Suppressor macrophage (primary cell): ENCODE data around the gene HEXD.

Source experiments
- DNase-seq, 4 experiments: peaks; one replicate each; pipeline ENCODE4 v3.0.0-alpha.2; 2020 to 2022

HEXD gene

DNA sequence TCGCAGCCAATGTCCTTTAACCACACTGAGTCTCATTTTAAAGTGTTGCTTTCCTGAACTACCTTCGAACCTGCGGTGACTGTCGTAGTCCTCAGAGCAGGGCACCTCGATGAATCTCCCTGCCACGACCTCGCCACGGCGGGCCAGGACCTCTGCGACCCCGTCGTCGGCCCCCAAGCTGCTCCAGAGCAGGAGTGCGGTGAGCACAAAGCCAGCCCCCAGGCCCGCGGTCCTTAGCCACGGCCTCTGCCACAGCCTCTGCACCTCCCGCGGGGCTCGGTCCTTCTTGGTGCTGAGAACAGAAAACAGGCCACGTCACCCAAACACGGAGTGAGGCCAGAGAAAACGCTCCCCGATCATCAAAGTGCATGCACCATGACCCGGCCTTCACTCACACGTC is 2.8 kb upstream of the HEXD start:
- no peak for DNase-seq

- DNase-seq = no peak
Observed at GRCh38 chr17:82415786-82416185, 2.4 kb upstream of the HEXD start.

DNA sequence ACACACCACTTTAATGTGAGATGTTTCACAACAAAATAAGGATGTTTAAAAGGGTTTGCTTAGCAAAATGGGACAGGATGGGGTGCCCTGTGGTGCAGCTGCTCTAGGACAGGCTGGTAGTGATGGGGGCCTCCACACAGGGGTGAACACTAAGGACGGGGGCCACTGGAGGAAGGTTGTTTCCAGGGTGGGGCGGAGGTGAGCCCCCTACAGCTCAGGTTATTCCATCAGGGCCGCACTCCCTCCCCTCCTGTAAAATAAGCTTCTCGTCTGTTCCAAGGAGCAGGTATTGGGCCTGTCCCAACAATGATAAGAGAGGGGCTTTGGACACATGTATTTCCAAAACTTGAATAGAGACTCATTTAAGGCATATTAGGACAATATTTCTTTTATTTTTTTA is 1.9 kb upstream of the HEXD start:
- no peak for DNase-seq

- peak in 3 of 4 experiments; percentile 18 to 27 (median 22) for DNase-seq
Observed at GRCh38 chr17:82416771-82417170, 1.4 kb upstream of the HEXD start.

DNA sequence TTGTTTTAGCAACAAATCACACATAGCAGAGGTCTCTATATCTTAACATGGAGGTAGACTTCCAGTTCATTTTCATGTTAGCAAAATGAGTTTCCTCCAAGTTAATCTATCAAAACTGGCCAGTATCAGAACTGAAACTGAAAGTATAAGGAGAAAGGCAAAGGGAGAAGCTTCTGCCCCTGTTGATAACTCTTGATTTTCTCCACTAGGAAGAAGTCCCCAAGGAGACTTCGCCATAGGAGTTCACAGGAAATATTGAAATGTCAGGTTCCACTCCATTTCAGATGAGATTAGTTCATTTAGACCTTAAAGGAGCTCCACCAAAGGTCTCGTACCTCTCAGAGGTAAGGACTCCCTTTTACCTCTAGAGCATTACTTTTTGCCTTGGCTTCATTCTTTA is 1.4 kb downstream of the HEXD start:
- DNase-seq = peak in 2 of 4 experiments; percentile 25 to 52

GRCh38 chr17:82424001-82424862 is 6.1 kb downstream of the HEXD start:
- peak; percentile 79 to 86 (median 82) for DNase-seq

DNA sequence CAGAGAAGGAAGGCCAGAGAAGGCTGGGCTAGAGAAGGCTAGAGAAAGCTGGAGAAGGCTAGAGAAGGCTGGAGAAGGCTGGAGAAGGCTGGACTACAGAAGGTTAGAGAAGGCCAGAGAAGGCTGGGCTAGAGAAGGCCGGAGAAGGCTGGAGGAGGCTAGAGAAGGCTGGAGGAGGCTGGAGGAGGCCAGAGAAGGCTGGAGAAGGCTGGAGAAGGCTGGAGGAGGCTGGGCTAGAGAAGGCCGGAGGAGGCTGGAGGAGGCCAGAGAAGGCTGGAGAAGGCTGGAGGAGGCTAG is 6.7 kb downstream of the HEXD start:
- DNase-seq = no peak

DNA sequence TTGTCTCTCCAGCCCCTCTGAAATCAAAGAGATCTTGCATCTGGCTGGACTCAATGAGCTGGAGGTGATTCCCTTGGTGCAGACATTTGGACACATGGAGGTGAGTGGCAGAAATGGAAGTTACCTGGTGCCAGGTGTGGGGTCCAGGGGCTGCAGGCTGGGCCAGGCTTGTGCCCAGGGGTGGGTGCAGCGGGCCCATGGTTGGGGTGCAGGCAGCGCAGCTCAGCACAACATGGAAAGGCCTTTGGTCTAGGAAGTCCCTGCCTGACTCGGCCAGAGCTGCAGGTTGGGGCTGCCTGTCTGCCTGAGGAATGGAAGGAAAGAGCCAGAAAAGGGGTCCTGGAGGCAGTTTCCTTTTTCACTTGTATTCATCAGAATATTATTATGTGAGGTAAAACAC is 10.4 kb downstream of the HEXD start:
- no peak for DNase-seq

GRCh38 chr17:82429824-82430223 is 11.7 kb downstream of the HEXD start:
- no peak for DNase-seq

GRCh38 chr17:82432017-82432416 is 13.9 kb downstream of the HEXD start:
- no peak for DNase-seq

- DNase-seq = no peak
Observed at GRCh38 chr17:82433560-82434215, 15.5 kb downstream of the HEXD start.

GRCh38 chr17:82434216-82434565 is 16.0 kb downstream of the HEXD start:
- peak in 2 of 4 experiments; percentile 46 to 61 for DNase-seq

DNA sequence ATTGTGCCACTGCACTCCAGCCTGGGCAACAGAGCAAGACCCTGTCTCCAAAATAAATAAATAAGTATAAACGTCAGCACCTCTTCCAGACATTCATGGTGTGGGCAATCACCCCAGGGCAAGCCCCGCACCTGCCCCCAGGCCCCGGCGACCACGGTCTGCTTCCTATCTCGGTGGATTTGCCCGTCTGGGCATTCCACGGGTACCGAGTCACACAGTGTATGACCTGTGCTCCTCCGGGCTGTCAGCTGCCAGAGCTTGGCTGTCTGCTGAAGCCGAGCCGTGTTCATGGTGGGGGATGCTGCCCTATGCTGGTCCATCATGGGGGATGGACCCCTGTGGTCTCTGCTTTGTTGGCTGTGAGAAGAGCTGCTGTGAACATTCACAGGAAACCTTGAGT is 17.0 kb downstream of the HEXD start:
- DNase-seq = no peak

DNA sequence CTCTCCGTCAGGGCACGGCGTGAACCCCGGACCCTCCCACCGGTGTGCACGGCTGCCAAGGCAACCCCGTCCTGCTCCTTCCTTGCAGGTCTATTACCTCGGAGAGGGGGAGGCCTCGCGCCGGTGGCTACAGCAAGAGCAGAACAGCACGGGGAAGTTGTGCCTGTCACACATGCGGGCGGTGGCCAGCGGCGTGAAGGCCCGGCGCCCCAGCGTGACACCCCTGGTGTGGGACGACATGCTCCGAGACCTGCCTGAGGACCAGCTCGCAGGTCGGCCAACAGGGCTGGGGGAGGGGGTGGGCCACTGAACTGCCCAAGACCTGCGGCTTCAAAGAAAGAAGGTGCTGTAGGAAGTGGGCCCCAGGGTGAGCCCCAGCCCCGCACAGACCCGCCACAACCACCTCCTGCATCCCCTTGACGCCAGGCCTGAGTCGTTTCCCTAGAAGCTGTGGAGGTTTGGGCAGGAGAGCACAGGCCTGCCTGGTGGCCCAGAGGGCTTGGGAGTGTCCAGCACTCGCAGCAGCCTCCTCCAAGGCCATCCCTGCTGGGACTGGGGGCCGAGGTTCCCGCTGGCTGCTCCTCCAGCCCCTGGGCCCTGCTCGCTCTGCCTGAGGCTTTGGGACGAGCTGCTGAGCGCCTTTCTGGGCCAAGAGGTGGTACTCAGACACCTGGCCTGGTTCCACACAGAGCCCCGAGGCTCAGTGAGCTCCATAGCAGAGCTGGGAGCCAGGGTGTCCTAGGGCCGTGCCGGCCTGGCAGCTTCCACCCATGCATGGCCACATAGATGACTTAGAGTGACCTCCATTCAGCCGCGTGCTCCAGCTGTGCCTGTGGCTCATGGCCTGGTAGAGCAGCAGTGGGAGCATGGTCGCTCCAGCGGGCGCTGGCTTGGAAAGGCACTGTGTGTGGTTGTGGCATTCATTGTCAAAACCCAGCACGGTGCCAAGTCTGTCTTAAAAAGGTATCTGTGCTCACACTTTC is 17.7 kb downstream of the HEXD start:
- DNase-seq = no peak

DNA sequence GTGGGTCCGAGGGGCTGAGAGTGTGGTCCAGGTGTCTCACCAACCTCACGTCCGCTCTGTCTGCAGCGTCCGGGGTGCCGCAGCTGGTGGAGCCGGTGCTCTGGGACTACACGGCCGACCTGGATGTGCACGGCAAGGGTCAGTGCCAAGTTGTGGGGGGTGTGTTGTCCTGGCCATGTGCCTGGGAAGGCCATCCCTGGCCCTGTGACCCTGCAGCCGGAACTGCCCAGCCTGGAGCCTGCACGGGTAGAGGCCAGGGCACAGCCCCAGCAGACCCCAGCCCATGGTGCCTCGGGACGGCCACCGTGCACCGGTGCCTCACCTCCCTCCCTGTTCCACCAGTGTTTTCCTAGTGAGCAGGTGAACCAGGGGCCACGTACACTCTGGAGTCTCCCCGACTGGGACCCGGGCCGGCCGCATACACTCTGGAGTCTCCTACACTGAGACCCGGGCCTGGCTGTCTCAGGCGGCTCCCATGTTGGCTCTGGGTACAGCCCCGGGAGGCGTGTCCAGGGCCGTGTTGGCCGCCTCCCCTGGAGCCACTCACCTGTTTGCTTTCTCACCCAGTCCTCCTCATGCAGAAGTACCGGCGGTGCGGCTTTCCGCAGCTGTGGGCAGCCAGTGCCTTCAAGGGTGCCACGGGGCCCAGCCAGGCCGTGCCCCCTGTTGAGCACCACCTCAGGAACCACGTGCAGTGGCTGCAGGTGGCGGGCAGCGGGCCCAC is 18.6 kb downstream of the HEXD start:
- DNase-seq = no peak

DNA sequence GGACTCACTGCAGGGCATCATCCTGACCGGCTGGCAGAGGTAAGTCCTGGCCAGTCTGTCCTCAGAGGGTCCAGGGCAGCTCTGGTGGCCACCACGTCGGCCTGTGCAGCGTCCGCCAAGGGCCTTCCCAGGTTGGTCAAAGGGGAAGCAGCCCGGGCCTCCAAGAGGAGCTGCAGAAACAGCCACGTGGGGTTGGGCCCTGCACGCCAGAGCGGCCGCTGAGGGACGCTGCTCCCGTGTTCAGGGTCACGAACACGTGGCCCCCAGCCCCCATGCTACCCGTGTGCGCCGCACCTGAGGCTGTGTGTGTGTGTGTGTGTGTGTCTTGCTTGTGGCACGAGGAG is 19.1 kb downstream of the HEXD start:
- DNase-seq = no peak

GRCh38 chr17:82438401-82439193 is 20.4 kb downstream of the HEXD start:
- DNase-seq = no peak

DNA sequence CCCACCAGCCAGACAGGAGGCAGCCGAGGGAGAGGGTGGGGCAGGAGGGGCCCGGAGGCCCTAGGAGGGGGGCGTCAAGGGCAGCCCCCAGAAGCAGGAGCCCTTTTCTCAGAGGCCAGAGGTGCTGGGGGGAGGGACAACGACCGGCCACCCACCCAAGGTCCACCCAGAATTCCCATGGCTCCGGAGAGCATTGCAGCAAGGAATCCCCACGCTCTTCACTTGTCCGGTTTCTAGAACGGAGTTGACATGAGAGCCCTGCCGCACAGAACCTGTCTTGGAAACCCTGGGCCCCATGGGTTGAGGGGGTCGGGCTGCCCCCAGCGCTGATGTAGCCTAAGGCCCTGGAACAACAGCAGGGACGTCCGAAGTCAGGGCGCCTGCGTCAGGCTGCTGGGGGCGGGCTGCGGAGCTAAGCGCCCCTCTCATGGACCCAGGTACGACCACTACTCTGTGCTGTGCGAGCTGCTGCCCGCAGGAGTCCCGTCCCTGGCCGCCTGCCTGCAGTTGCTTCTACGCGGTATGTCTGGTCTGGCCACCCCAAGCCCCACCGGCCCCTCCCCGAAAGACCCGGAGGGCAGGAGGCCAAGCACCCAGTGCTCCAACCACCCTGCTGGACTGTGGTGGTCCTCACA is 21.2 kb downstream of the HEXD start:
- no peak for DNase-seq

- DNase-seq = no peak
Observed at GRCh38 chr17:82439829-82440365, 21.8 kb downstream of the HEXD start.

DNA sequence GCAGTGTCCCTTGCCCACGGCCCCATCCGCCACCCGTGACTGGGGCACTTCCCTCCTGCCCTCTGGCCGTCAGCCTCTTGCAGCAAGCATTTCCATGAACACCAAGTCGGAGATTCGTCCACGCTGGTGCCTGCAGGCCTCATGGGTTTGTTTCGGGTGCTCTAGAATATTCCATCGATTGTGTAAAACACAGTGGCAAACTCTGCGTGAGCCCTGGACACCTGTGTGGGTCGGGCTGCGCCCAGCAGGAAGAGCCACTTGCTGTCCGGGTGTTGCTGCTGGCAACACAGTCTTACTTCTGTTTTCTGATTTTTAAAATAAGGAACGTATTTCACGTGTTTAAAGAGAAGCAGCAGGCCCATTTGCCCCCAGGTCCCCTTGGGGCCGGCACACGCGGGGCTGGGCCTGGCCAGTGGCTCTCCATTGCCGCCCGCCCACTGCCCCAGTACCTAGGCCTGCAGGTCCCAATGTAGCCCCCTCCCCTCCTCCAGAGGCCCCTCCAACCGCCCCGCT is 22.4 kb downstream of the HEXD start:
- DNase-seq = peak; percentile 64 to 86 (median 84)
